Neuronal stem cell (in vitro differentiated cells): ENCODE measurements around the gene ANKRD30A. TPM values are rescaled to one million over a fixed set of nuclear protein-coding genes. Genes with fewer than 3 reads are reported as not detected.

Source experiments
- small RNA-seq: library from polyadenylated mRNA; stranded (forward); fragments of <200 nt; extraction: miRNeasy Mini kit (QIAGEN cat#:217004); gene quantifications from one replicate; pipeline ENCODE3, GENCODE V24; 2013; ENCODE audit not compliant: insufficient read depth

The ANKRD30A gene

Small RNAs within 50 kb of the gene (small RNA-seq; reads per million reads assigned to genes)
- not detected for gene RF00019
- not detected for gene RN7SL314P
- gene RNU6-811P, result not detected
